ENCODE measurements around the gene HLCS. TPM values are rescaled to one million over a fixed set of nuclear protein-coding genes. Genes with fewer than 3 reads are reported as not detected.

HLCS gene
- polyA plus RNA-seq, 1 of the 3 experiments (the other 2 are of a cell fraction) = 13.0 TPM

DNA sequence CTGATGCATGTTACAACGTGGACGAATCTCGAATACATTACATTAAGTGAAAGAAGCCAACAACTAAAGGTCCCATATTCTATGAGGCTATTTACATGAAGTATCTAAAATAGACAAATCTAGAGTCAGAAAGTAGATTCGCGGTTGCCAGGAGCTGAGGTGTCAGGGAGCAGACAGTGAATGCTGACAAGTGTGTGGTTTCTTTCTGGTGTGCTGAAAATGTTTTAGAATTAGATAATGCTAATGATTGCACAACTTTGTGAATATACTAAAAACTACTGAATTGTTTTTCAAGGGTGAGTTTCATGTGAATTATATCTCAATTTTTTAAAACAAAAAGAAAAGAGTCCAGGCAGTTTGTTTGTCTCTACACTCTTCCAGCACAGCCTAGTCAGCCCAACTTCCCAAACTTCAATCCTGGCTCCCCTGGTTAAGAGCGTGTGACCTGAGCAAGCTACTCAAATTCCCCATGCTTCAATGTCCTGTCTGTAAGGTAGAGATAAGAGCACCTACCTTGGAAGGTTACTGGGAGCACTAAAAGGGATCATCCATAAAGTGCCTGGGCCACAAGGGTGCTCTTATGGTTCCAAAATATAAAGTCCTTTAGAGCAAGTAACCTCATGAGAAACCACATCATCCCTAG lies 20.9 kb downstream of the HLCS start:
- ChIA-PET POLR2A (no interaction called here), CTCF (interaction anchor here (1.3 to 1.8 kb wide), 2 partner anchors 20 to 31 kb away, joined by 3 to 9 read pairs; no protein-coding TSS in a partner anchor)
- no peak overlapping the region for H3K27ac ChIP-seq (ENCODE audit: low read depth in 2 of 2, low read length in 1 of 2)
- no peaks in the 10 kb centered on the region for H4K20me1 ChIP-seq (ENCODE audit: insufficient read depth)
- H3F3A ChIP-seq (replicated peaks; ENCODE audit: insufficient read depth) = no peaks in the 10 kb centered on the region
- H3K9me2 ChIP-seq = no peaks in the 10 kb centered on the region
- no peak overlapping the region for H3K9ac ChIP-seq
- H3K27me3 ChIP-seq (ENCODE audit: insufficient read depth) = no peaks in the 10 kb centered on the region
- H3K79me2 ChIP-seq (ENCODE audit: insufficient read depth) = no peaks in the 10 kb centered on the region
- DNase-seq = no peak
- H3K4me3 ChIP-seq (ENCODE audit: low read depth in 2 of 2, low read length in 1 of 2) = no peak overlapping the region
- no peaks in the 10 kb centered on the region for H3K9me3 ChIP-seq
- H3K36me3 ChIP-seq (replicated peaks in 1 of 2; ENCODE audit: control insufficient read depth in 1 of 2, insufficient read depth in 2 of 2, low read length in 1 of 2) = peaks cover 3 to 13% of the 10 kb centered on the region in 2 experiments
- H3K4me1 ChIP-seq (ENCODE audit: control insufficient read depth in 1 of 2, insufficient read depth in 2 of 2, low read depth in 1 of 2, low read length in 1 of 2) = no peaks in the 10 kb centered on the region; a peak in 1 of 4 replicates
- no peak overlapping the region for H2AFZ ChIP-seq (ENCODE audit: low read depth)
- WGBS (ENCODE audit: low lambda C conversion rate) = 96% methylated on average over 6 of the region's 6 CpGs
- TF ChIP-seq, protein P1, sequence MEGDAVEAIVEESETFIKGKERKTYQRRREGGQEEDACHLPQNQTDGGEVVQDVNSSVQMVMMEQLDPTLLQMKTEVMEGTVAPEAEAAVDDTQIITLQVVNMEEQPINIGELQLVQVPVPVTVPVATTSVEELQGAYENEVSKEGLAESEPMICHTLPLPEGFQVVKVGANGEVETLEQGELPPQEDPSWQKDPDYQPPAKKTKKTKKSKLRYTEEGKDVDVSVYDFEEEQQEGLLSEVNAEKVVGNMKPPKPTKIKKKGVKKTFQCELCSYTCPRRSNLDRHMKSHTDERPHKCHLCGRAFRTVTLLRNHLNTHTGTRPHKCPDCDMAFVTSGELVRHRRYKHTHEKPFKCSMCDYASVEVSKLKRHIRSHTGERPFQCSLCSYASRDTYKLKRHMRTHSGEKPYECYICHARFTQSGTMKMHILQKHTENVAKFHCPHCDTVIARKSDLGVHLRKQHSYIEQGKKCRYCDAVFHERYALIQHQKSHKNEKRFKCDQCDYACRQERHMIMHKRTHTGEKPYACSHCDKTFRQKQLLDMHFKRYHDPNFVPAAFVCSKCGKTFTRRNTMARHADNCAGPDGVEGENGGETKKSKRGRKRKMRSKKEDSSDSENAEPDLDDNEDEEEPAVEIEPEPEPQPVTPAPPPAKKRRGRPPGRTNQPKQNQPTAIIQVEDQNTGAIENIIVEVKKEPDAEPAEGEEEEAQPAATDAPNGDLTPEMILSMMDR (IDR thresholded peaks at IDR 0.05) = no peak
- TF ChIP-seq, protein P2, sequence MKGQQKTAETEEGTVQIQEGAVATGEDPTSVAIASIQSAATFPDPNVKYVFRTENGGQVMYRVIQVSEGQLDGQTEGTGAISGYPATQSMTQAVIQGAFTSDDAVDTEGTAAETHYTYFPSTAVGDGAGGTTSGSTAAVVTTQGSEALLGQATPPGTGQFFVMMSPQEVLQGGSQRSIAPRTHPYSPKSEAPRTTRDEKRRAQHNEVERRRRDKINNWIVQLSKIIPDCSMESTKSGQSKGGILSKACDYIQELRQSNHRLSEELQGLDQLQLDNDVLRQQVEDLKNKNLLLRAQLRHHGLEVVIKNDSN (IDR thresholded peaks at IDR 0.05; ENCODE audit: borderline replicate concordance, low read depth) = no peak
- TF ChIP-seq, protein P3, sequence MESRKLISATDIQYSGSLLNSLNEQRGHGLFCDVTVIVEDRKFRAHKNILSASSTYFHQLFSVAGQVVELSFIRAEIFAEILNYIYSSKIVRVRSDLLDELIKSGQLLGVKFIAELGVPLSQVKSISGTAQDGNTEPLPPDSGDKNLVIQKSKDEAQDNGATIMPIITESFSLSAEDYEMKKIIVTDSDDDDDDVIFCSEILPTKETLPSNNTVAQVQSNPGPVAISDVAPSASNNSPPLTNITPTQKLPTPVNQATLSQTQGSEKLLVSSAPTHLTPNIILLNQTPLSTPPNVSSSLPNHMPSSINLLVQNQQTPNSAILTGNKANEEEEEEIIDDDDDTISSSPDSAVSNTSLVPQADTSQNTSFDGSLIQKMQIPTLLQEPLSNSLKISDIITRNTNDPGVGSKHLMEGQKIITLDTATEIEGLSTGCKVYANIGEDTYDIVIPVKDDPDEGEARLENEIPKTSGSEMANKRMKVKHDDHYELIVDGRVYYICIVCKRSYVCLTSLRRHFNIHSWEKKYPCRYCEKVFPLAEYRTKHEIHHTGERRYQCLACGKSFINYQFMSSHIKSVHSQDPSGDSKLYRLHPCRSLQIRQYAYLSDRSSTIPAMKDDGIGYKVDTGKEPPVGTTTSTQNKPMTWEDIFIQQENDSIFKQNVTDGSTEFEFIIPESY (IDR thresholded peaks at IDR 0.05; ENCODE audit: borderline replicate concordance, low read depth) = no peak
- TF ChIP-seq TAF1 (IDR thresholded peaks at IDR 0.05; ENCODE audit: borderline replicate concordance, low read depth, low read length) (no peak), JUND (IDR thresholded peaks at IDR 0.05) (no peak), NRF1 (IDR thresholded peaks at IDR 0.05; ENCODE audit: low read depth, low read length) (no peak), FOSL2 (IDR thresholded peaks at IDR 0.05; ENCODE audit: borderline replicate concordance, low read depth) (no peak), SMC3 (IDR thresholded peaks at IDR 0.05; ENCODE audit: low read depth, low read length) (no peak), POLR2AphosphoS5 (IDR thresholded peaks at IDR 0.05; ENCODE audit: low read depth, low read length) (no peak), TEAD4 (IDR thresholded peaks at IDR 0.05; ENCODE audit: borderline replicate concordance, insufficient read depth) (no peak), FOXM1 (IDR thresholded peaks at IDR 0.05; ENCODE audit: low read depth) (no peak), MXI1 (IDR thresholded peaks at IDR 0.05; ENCODE audit: low read depth, low read length) (no peak), NFIC (IDR thresholded peaks at IDR 0.05; ENCODE audit: borderline replicate concordance) (no peak), RAD21 (IDR thresholded peaks at IDR 0.05; ENCODE audit: low read length) (no peak)
- TF ChIP-seq, protein P4, sequence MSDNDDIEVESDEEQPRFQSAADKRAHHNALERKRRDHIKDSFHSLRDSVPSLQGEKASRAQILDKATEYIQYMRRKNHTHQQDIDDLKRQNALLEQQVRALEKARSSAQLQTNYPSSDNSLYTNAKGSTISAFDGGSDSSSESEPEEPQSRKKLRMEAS (IDR thresholded peaks at IDR 0.05; ENCODE audit: low read depth) = no peak
- H3K4me2 ChIP-seq = no peak overlapping the region
